Osteoblast (primary cell): Measurements from ENCODE around the gene ILRUN. TPM values are rescaled to one million over a fixed set of nuclear protein-coding genes. Genes with fewer than 3 reads are reported as not detected.
A peak's percentile ranks its signal among the peaks of the same experiment; 100 is the strongest.
"Not testable (repeated sequence)": the region's sequence is repeated elsewhere in the genome, so short reads cannot be mapped to it uniquely, and the experiment has no call there.

Experiments used
- DNase-seq: peaks from one replicate; pipeline ENCODE4 v3.0.0; 2011; ENCODE audit warnings: low spot score, mixed read lengths; ENCODE audit not compliant: insufficient read length; ENCODE audit errors: missing footprints
- H2AFZ ChIP-seq: 2 replicates; pipeline ENCODE4 v1.6.0; 2011; ENCODE audit warnings: mild to moderate bottlenecking, low read length
- H3K27ac ChIP-seq: 2 replicates; pipeline ENCODE4 v1.5.1; 2011; ENCODE audit warnings: mild to moderate bottlenecking, low read depth, low read length, moderate library complexity
- H3K27me3 ChIP-seq: 2 replicates; pipeline ENCODE4 v1.6.0; 2012; ENCODE audit warnings: mild to moderate bottlenecking, control low read depth, inconsistent platforms, low read length, moderate library complexity; ENCODE audit not compliant: insufficient read depth
- H3K36me3 ChIP-seq: 2 replicates; pipeline ENCODE4 v1.5.1; 2011; ENCODE audit warnings: mild to moderate bottlenecking, low read length, control low read depth, moderate library complexity; ENCODE audit not compliant: insufficient read depth
- H3K4me1 ChIP-seq: 2 replicates; pipeline ENCODE4 v1.5.1; 2011; ENCODE audit warnings: mild to moderate bottlenecking, low read length, control low read depth, moderate library complexity; ENCODE audit not compliant: insufficient read depth
- H3K4me2 ChIP-seq: 2 replicates; pipeline ENCODE4 v1.6.0; 2011; ENCODE audit warnings: mild to moderate bottlenecking, low read length; ENCODE audit not compliant: insufficient read depth
- H3K4me3 ChIP-seq: fragments of 200-600 bp; sonication (generic); 3 replicates; pipeline ENCODE4 v1.5.1; 2012; ENCODE audit warnings: mild to moderate bottlenecking, low read length, inconsistent platforms; ENCODE audit not compliant: insufficient read depth
- H3K79me2 ChIP-seq: 2 replicates; pipeline ENCODE4 v1.6.0; 2012; ENCODE audit warnings: mild to moderate bottlenecking, low read length, control low read depth, inconsistent platforms; ENCODE audit not compliant: insufficient read depth
- H3K9me3 ChIP-seq: 2 replicates; pipeline ENCODE4 v1.5.1; 2011; ENCODE audit warnings: low read depth, low read length, control low read depth
- H4K20me1 ChIP-seq: 2 replicates; pipeline ENCODE4 v1.6.0; 2012; ENCODE audit warnings: mild to moderate bottlenecking, low read length, control low read depth; ENCODE audit not compliant: insufficient read depth
- CTCF ChIP-seq: IDR thresholded peaks from 2 replicates; pipeline ENCODE4 v1.5.1; 2011; ENCODE audit warnings: mild to moderate bottlenecking, low read depth, low read length, moderate library complexity; ENCODE audit errors: extremely low read depth
- total RNA-seq: library from RNA; depleted of rRNA; stranded (reverse); fragments of >200 nt; gene quantifications from 2 replicates; pipeline ENCODE4 v1.2.3, GENCODE V29; 2012

The ILRUN gene
- total RNA-seq, 1 donor: 38.0 TPM

GRCh38 chr6:34718976-34719375 lies 22.4 kb upstream of the ILRUN start:
- DNase-seq: no peak
- Histone ChIP-seq H3K4me2 (no peak overlapping the region), H3K9me3 (no peaks in the 10 kb centered on the region), H2AFZ (no peak overlapping the region), H3K36me3 (no peaks in the 10 kb centered on the region), H3K27ac (no peak overlapping the region), H3K27me3 (no peaks in the 10 kb centered on the region), H3K4me3 (no peak overlapping the region), H3K79me2 (no peaks in the 10 kb centered on the region), H3K4me1 (peaks cover 4% of the 10 kb centered on the region), H4K20me1 (no peaks in the 10 kb centered on the region)
- no peak for TF ChIP-seq CTCF

GRCh38 chr6:34717466-34717865 lies 20.9 kb upstream of the ILRUN start:
- Histone ChIP-seq H4K20me1 (no peaks in the 10 kb centered on the region), H3K36me3 (no peaks in the 10 kb centered on the region), H3K9me3 (no peaks in the 10 kb centered on the region), H2AFZ (no peak overlapping the region), H3K4me3 (no peak overlapping the region), H3K27ac (no peak overlapping the region), H3K79me2 (no peaks in the 10 kb centered on the region), H3K4me2 (no peak overlapping the region), H3K27me3 (no peaks in the 10 kb centered on the region), H3K4me1 (peaks cover 4% of the 10 kb centered on the region)
- DNase-seq: no peak
- TF ChIP-seq CTCF: no peak

- no peak for DNase-seq
- Histone ChIP-seq H3K27ac (no peak overlapping the region), H3K36me3 (no peaks in the 10 kb centered on the region), H4K20me1 (no peaks in the 10 kb centered on the region), H3K4me1 (peaks cover 6% of the 10 kb centered on the region), H3K4me3 (no peak overlapping the region), H2AFZ (no peak overlapping the region), H3K4me2 (no peak overlapping the region), H3K27me3 (no peaks in the 10 kb centered on the region), H3K79me2 (no peaks in the 10 kb centered on the region), H3K9me3 (no peaks in the 10 kb centered on the region)
- no peak for TF ChIP-seq CTCF
These were observed 18.1 kb upstream of the ILRUN start for GRCh38 chr6:34714663-34715062.

- H3K27me3 ChIP-seq, H3K27ac ChIP-seq, H3K4me2 ChIP-seq, H3K9me3 ChIP-seq, H3K4me1 ChIP-seq, H4K20me1 ChIP-seq, DNase-seq, H3K79me2 ChIP-seq, H3K36me3 ChIP-seq, H2AFZ ChIP-seq, H3K4me3 ChIP-seq: not testable (repeated sequence)
These were observed 16.3 kb upstream of the ILRUN start for GRCh38 chr6:34712881-34713280.

- H2AFZ ChIP-seq: peak overlapping the region; percentile 65
- H3K9me3 ChIP-seq: no peaks in the 10 kb centered on the region
- H3K4me2 ChIP-seq: no peak overlapping the region
- H3K27me3 ChIP-seq: no peaks in the 10 kb centered on the region
- peaks cover 9% of the 10 kb centered on the region for H3K4me1 ChIP-seq
- no peaks in the 10 kb centered on the region for H3K36me3 ChIP-seq
- H3K4me3 ChIP-seq: no peak overlapping the region
- no peak for DNase-seq
- H4K20me1 ChIP-seq: no peaks in the 10 kb centered on the region
- TF ChIP-seq CTCF: no peak
- H3K27ac ChIP-seq: no peak overlapping the region
- H3K79me2 ChIP-seq: no peaks in the 10 kb centered on the region
These were observed 12.8 kb upstream of the ILRUN start for GRCh38 chr6:34709386-34709785.
